Stimulated activated CD4-positive, alpha-beta T cell treated with anti-CD3 and anti-CD28 coated beads, Interleukin-12 subunit alpha, Interleukin-12 subunit beta, amount 100 ng/mL, for 4 hours (primary cell): ENCODE results near the gene TEDDM1.
"Not testable (repeated sequence)": the region's sequence is repeated elsewhere in the genome, so short reads cannot be mapped to it uniquely, and the experiment has no call there.

Source experiments
- DNase-seq: peaks from one replicate; pipeline ENCODE4 v3.0.0-alpha.2; 2020

TEDDM1 gene

DNA sequence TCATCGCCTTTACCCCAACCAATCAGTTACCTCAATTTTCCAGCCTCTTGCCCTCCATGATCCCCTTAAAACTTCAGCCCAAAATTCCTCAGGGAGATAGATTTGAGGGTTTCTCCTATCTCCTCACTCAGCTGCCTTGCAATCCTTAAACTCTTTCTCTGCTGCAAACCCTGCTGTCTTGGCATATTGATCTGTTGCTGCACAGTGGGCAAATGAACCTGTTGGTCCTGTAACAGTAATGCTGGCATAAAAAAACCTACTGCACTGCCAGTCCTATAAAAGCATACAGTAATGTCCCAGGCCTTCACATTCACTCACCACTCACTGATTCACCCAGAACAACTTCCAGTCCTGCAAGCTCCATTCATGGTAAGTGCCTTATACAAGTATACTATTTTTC, 5.1 kb upstream of the TEDDM1 start:
- DNase-seq = no peak

DNA sequence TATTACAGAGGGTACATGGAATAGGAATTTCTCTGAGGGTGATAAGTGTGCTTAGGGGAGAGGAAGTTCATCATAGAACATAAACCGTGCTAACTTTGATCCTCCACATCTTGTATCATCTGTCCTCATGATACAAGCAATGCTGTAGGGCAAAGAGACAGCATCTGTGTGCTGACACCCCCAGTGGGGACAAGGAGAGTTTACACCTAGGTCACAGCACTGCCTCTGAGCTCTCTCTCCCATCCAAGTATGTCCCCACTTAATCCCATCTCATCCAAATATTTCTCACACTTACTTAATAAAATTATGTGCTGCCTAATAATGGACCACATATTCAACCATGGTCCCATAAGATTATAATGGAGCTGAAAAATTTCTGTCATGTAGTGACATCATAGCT, 4.3 kb upstream of the TEDDM1 start:
- no peak for DNase-seq

DNA sequence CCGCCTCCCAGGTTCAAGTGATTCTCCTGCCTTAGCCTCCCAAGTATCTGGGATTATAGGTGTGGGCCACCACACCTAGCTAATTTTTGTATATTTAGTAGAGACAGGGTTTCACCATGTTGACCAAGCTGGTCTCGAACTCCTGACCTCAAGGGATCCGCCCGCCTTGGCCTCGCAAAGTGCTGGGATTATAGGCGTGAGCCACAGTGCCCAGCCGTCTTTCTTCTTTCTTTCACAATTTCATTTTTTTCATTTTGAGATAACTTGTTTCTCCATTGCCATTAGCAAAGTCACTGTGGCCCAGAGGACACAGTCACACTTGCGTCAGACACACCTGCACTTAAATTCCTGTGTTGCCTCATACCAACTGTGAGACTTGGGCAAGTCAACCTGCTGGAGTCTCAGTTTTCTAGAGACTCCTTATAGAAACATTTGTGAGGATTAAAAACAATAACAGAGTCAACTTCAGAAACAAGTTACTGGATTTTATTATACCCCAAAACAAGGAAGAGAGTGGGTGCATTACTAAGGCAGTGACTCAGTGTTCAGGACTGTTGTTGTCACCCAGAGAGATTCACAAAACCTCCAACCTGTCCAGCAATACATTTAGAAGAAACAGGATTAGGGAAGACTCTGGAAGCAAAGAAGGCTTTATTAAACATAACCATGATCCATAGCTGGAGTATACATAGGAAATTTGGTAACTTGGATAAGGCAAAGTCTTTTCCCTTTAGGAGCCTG, 2.6 kb downstream of the TEDDM1 start:
- no peak for DNase-seq

DNA sequence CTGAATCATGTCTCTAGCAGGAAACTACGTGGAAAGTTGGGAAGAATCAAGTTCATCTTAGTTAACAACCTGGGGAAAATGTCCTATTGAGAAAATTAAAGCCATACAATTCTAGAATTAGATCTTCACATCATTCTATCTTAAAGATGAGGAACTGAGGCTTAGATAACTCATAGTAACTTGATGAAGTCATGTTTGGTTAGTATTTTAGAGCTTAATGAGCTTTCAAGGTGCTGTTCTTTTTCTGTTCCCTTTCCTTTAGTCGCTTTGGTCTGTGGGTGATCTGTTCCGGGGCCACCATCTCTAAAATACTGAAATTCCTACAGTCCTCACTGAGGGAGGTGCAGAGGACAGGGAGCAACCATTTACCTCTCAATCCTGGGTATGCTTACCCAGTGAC, 4.6 kb downstream of the TEDDM1 start:
- DNase-seq = no peak

DNA sequence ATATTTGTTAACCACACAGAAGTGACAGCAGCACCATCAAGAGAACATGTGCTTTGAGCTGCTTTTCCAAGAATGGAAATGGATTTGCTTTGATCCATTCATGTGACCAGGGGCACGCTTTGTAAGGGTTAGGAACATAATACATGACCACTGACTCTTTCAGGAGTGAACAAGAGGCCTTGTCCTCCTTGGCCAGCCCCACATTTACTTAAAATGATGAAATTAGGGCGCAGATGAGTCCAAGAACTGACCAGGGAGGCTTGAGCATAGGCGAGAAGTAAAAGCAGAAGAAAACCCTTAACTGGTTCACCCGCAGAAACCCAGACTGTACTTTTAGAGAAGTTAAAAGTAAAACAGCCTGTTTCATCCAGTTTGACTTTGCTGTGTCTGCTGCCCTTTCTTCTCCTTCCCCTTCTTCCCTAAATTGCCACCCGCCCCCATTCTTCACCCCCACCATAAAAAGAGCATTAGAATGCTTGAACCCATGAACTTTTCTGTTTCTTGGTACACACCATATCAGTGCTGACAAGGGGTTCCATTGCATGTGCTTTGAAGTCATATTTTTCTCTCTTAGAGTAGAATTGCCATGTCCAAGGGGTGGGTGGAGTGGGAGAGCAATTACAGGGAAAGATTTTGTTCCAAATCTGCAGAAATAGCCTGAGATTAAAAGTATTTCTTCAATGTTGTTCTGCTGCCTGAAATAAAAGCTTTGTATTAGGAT, 6.3 kb downstream of the TEDDM1 start:
- DNase-seq = no peak

DNA sequence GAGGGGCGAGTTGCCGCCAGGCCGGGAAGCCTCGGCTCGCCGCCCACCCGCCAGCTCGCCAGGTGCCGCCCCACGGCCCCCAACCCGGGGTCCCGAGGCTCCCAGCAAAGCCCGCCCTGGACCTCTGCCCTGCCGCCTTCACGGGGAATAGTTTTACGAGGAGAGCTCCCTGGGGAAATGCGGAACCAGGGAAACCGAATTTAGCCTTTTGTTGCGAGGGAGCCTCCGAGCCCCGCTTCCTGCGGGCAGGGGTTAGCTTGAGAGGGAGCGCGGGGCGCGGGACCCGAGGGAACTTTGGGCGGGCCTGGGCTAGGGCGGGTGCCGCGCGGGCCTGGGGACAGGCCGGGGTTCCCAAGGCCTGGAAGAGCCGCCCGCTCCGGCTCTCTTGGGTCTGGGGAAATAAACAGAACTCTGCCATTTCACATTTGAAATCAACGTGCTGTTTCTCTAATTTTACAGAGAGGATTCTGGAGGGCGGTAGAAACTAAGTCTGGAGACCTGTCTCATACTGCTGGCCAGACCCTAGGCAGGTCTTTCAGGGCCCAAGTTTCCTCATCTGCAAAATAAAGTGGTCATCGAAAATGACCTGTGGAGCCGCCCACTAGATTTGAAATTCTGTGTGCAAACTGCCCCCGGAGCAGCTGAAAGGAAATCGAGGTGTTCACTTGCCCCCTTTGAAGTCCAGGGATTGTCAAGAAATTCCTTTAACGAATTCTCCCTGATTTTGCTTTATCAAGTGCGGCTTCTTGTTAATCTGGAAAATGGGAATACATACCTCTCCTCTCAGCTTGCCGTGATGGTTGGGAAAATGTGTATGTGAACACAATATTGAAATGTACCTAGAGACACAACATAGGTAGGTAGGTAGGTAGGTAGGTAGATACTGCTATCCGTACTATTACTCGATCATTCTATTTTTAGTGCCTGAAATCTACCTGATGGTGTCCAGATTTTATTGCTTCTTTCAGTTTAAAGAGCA, 8.1 kb downstream of the TEDDM1 start:
- peak; percentile 21 for DNase-seq

DNA sequence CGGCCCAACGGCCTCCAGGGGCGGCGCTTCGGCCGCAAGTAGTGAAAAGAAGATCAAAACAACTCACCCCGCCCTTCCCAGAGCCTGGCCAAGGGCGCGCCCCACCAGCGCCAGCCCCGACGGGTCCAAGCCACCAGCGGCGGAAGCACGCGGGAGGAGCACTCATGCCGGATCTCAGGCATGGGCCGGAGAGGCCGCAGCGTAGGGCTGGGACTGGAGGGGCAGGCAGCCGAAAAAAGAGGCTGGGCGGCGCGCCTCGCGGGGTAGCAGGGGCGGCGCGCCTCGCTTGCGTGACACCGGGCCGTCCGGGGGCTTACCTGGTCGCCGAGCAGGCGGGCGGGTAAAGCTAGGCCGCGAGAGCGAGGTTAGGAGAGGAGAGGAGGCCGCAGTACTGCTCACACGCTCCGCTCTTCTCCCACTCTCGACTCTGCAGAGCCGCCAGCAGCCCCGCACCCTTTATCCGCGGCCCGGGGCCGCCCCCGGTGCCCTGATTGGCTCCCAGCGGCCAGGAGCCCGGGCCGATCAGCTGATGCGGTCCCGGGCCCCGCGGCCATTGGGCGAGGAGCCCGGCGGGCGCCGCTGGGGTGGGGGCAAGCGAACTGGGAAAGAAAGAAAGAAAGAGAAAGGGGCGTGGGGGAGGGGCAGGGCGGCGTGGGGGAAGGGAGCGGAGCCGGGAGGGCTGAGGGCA, 9.0 kb downstream of the TEDDM1 start, which contains the start of gene GLUL:
TSS of gene GLUL (minus strand) at position 429 of the 688 bp plus-strand sequence. CDS start 3,053 bp downstream, outside the sequence.
- DNase-seq = peak; percentile 64

DNA sequence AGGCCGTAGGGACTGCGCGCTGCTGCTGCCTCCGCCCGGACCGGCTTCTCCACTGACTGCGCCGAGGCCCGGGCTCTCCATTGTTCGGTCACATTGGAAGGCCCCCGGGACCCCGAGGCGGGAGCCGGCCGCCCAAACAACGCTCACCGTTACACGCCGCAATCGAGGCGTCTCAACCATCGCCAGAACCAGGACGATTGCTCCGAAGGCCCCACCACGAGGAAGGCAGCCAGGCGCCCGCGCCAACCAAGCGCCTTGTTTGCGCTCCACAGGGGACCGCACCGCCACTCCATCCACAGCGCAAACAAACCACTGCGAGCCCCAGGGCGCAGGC, 9.5 kb downstream of the TEDDM1 start:
- no peak for DNase-seq

DNA sequence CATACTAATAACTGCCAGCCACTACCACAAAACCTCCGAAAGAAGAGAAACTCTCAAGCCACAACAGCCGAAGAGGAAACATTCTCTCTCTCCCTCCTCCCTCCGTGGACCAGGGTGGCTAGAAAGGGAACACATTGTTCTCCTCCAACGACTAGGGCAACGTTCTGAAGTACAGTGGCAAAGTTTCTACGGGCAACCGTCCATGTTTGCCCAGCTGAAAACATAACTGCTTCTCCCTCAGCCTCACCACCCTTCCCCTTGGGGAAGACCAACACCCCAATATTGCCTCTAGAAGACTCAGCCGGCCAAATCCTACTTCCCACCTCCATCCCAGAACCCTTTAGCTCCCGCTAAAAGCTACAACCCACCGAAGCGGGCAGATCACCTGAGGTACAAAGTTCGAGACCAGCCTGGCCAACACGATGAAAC, 10.8 kb downstream of the TEDDM1 start:
- DNase-seq = no peak

DNA sequence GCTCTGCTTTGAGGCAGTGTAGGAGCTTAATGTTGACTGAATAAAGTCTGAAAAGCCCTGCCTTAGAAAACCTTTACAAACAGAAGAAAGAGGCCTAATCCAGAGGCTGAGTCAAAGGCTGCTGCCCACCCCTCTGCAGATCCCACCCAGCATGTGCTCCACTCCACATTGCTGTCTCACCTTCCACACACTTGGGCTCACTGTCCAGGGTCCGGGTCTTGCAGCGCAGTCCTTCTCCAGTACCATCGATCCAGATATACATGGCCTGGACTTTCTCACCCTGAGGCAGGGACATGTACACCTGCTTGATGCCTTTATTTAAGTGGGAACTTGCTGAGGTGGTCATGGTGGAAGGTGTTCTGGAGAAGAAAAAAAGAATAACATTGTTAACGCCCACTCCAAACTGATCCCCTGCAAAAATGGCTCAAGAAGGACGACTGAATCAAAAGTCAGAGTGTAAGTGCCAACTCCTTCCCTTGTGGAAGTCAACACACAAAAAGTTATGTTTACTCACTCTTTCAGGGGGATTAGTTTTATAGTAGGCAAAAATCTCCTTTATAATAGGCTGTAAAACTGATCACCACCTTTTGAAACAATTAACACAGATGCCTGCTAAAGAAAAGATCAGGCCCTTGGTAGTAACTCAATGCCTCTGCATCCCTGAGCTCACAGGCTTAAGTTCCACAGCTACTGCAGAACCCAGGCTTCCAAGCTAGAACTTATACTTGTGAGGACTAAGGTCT, 11.9 kb downstream of the TEDDM1 start:
- no peak for DNase-seq

DNA sequence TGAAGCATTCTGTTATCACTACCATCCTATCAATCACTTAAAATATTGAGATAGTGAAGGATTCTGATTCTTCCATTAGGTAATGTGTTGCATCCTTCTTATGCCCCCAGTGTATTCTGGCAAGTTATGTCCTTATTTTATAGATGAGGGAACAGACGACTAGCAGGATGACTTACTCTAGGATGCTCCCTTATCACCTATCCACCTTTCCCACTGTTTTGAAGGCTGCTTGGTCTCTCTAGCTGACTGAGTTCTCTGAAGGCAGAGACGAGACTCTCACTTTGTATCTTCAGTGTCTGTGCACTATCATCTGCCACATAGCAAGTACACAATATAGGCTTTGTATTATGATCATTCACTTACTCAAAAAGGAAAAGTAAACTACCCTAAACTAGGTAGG, 12.9 kb downstream of the TEDDM1 start:
- DNase-seq = no peak

DNA sequence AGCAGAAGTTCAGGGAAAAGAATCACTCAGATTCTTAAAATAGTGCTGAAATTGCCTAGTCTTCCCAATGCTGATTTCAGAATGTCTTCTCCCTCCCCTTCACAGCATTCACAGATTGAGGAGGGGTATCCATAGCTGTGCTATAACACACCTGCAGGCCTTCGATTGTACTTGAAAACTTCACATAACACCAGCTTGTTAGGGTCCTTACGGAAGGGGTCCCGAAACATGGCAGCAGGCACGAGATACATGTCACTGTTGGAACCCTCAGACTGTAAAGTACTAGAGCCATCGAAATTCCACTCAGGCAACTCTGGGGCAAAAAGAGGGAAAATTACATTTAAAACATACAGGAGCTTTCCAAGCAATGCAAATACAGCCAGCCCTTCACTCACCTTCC, 13.5 kb downstream of the TEDDM1 start:
- DNase-seq = no peak

DNA sequence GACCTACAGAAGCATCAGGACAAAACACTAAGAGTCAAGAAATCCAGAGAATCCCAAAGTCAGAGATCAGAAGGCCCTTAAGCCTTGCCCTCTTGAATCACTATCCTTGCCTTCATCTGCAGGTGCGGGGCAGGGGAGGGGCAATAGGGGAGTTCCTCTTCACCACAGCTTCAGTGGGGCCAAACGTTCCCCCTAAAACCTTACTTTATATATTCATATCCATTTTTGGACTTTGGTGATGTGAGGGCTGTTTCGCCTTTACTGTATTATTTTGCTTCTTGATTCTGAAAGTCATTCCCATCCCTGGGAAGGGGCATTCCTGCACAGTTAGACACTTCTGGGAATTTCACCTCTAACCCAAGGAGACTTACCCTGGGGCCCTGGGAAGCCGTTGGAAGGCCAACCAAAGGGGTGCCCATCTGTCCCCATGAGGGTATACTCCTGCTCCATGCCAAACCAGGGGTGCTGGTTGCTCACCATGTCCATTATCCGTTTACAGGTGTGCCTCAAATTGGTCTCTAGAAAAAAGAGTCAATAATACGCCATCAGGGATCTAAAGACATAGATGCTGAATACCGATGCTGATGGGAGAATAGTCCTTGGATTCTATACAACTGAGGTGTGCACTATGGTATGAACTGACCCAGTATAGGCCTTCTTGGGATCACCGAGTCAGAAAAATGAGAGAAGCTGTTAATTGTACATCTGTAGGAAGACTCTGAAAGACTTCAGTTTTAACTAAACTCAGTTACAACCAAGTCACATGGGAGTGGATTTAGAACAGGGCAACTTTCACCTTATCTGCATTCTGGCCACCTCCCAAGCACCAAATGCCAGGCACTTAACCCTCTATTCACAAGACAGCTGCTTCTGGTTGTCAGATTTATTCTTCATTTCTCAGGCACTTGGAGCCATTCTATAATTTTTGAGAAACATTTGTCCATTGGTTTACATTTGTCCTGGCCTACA, 14.3 kb downstream of the TEDDM1 start:
- DNase-seq = no peak

DNA sequence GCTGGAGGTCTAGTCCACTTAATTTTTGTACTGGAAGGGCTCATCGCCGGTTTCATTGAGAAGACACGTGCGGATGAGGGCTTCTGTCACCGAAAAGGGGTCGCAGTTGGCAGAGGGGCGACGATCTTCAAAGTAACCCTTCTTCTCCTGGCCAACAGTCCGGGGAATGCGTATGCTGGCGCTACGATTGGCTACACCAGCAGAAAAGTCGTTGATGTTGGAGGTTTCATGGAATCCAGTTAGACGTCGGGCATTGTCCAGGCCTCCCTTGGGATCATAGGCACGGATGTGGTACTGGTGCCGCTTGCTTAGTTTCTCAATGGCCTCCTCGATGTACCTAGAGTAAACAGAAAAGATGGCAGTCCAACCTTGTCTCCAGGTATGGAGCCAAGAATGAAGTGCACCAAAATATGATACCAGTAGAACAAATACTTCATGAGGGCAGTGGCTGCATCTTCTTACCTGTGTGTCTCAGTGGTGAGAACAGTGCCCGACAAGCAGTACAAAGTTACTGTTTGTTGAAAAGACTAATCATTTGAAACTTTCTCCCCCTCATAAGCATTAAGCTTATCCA, 16.0 kb downstream of the TEDDM1 start:
- DNase-seq = no peak

DNA sequence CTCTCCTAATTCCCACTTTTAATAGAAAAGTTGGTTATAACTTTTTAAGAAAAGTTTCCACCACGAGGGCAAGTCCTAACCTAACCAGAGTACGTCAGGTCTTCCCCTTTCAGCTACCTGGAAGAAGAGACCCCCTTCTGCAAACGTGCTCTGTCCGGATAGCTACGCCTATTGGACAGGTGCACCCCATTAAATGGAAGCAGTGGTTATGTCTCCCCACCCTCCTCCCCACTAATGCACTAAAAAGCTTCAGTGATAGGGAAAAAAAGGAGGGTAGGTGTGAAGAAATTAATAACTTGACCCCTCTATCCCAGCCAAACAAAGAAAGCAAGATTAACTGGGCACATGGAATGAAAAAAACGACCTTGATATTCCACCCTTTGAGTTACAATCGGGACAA, 16.5 kb downstream of the TEDDM1 start:
- DNase-seq = no peak

DNA sequence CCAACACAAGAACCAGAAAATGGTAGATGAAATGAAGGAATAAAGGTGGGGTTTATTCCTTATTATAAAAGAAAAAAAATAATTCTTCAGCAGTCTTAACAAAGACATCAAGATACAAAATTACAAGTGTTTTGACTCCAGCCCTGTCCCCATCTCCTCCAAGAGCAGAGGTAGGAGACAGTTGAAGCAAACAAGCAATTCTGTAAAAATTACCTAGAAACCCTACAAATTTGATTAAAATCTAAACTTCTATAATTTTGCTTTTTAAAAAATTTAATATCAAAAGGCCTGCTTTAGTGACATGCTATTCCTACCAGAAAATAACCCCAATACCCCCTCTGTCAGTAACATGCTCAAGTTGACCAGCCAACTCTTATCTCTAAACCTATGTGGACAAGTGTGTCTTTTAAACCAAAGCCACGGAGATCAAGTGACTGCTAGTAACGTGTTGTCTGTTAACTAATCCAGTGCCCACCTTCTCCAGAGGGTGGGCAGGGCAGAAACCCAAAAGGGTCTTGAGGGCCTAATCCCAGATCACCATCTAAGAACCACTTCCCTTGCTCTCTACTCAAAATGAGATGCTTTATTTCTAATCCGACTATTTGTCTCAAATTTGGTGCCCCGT, 17.3 kb downstream of the TEDDM1 start:
- DNase-seq = no peak

DNA sequence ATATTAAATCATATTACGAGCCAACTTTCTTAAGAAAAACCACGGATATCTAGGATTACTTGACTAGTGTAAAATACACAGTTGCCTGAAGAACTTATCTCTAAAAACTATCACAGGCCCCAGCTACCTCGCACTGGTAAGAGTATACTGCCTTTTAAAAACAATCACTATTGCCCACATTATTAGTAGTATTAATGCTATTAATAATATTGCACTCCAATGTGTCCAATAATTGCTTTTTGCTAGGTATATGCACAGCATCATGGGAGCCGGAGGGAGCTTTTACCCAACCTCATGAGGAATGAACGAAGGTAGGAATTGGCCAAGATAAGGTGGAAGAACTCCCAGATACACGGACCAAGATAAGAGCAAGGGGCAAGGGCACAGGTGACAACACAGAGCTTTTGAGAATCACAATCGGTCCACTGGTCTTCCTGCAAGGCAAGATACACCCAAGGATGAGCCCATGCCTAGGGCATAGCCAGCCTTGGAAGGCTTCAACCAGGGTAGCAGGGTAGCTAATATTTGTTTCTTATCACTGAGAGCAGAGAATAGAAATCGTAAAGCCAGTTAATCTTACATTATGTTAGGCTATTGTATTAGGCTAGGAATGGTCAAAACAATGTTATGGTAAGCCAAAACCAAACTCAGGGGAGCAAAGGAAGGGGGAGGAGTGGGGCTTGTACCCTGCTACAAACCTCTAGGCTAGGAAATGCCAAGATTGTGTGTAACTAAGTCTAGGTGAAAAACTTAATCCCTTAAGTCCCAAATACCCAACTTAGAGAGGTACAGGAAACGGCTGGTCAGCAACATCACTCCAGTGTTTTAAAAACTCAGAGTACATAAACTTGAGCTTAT, 18.3 kb downstream of the TEDDM1 start:
- DNase-seq = no peak

DNA sequence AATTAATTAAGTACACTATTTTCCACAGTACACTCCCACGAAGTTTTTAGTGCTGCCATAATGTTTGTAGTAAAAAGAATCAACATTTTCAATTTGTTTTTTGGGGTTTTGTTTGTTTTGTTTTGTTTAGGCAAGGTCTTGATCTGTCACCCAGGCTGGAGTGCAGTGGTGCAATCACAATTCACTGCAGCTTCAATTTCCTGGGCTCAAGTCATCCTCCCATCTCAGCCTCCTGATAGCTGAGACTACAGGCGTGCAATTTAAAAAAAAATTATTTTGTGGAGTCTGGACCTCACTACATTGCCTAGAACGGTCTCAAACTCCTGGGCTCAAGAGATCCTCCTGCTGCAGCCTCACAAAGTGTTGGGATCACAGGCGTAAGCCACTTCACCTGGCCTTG, 20.3 kb downstream of the TEDDM1 start:
- no peak for DNase-seq

DNA sequence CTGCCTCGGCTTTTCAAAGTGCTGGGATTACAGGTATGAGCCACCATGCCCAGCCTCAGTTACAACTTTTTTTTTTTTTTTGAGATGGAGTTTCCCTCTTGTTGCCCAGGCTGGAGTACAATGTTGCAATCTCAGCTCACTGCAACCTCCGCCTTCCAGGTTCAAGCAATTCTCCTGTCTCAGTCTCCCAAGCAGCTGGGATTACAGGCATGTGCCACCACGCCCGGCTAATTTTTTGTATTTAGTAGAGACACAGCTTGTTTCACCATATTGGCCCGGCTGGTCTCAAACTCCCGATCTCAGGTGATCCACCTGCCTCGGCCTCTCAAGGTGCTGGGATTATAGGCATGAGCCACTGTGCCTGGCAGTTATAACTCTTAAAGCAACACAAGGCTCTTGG, 20.7 kb downstream of the TEDDM1 start:
- not testable (repeated sequence) for DNase-seq
